Stimulated activated effector memory CD8-positive, alpha-beta T cell treated with anti-CD3 and anti-CD28 coated beads, Interleukin-12 subunit alpha, Interleukin-12 subunit beta, amount 100 ng/mL, for 72 hours (primary cell): ENCODE data around the gene CCDC68.
"Not testable (repeated sequence)": the region's sequence is repeated elsewhere in the genome, so short reads cannot be mapped to it uniquely, and the experiment has no call there.

Experiments used
- ATAC-seq: fragments of 150-1000 bp; cut with Tn5 transposase; 2 replicates; pipeline ENCODE4 v1.10.0; 2021
- DNase-seq, 2 donors: peaks; one replicate each; pipeline ENCODE4 v3.0.0; 2021 to 2022; ENCODE audit warnings: low spot score in 2 of 2
- H3K27ac Mint-ChIP-seq: one replicate; pipeline ENCODE4 v1.8.0; 2022; ENCODE audit warnings: mild to moderate bottlenecking, mixed read lengths
- H3K36me3 Mint-ChIP-seq: one replicate; pipeline ENCODE4 v1.8.0; 2022; ENCODE audit warnings: mild to moderate bottlenecking, mixed read lengths
- H3K4me1 Mint-ChIP-seq: one replicate; pipeline ENCODE4 v1.8.0; 2022; ENCODE audit warnings: mixed read lengths
- H3K4me3 Mint-ChIP-seq: one replicate; pipeline ENCODE4 v1.8.0; 2022; ENCODE audit warnings: mild to moderate bottlenecking, mixed read lengths
- H3K9me3 Mint-ChIP-seq: one replicate; pipeline ENCODE4 v1.8.0; 2022; ENCODE audit warnings: mixed read lengths

The CCDC68 gene

GRCh38 chr18:54968807-54969206, 9.5 kb upstream of the CCDC68 start:
- no peaks in the 10 kb centered on the region for H3K36me3 Mint-ChIP-seq
- no peak for DNase-seq
- H3K4me1 Mint-ChIP-seq, result no peaks in the 10 kb centered on the region
- H3K9me3 Mint-ChIP-seq, result no peaks in the 10 kb centered on the region
- H3K27ac Mint-ChIP-seq, result no peak overlapping the region
- ATAC-seq, result no peak
- no peak overlapping the region for H3K4me3 Mint-ChIP-seq

GRCh38 chr18:54968237-54968636, 9.0 kb upstream of the CCDC68 start:
- not testable (repeated sequence) for H3K36me3 Mint-ChIP-seq, H3K9me3 Mint-ChIP-seq, ATAC-seq, DNase-seq, H3K4me3 Mint-ChIP-seq, H3K4me1 Mint-ChIP-seq, H3K27ac Mint-ChIP-seq

- Mint-ChIP-seq H3K27ac (no peak overlapping the region), H3K4me3 (no peak overlapping the region), H3K36me3 (no peaks in the 10 kb centered on the region), H3K9me3 (no peaks in the 10 kb centered on the region), H3K4me1 (no peaks in the 10 kb centered on the region)
- ATAC-seq (no peak), DNase-seq (no peak)
Observed at GRCh38 chr18:54967786-54968185, 8.5 kb upstream of the CCDC68 start.

GRCh38 chr18:54964741-54965140, 5.5 kb upstream of the CCDC68 start:
- Mint-ChIP-seq H3K27ac (no peak overlapping the region), H3K4me3 (no peak overlapping the region), H3K36me3 (no peaks in the 10 kb centered on the region), H3K4me1 (no peaks in the 10 kb centered on the region), H3K9me3 (no peaks in the 10 kb centered on the region)
- ATAC-seq (no peak), DNase-seq (no peak)

GRCh38 chr18:54962919-54963645, 3.8 kb upstream of the CCDC68 start:
- no peak for ATAC-seq
- no peaks in the 10 kb centered on the region for H3K36me3 Mint-ChIP-seq
- H3K4me1 Mint-ChIP-seq, result peaks cover 5% of the 10 kb centered on the region
- no peaks in the 10 kb centered on the region for H3K9me3 Mint-ChIP-seq
- H3K27ac Mint-ChIP-seq, result no peak overlapping the region
- no peak for DNase-seq
- no peak overlapping the region for H3K4me3 Mint-ChIP-seq

GRCh38 chr18:54961868-54962267, 2.6 kb upstream of the CCDC68 start:
- no peak for DNase-seq
- no peaks in the 10 kb centered on the region for H3K9me3 Mint-ChIP-seq
- no peak overlapping the region for H3K27ac Mint-ChIP-seq
- peaks cover 5% of the 10 kb centered on the region for H3K4me1 Mint-ChIP-seq
- H3K4me3 Mint-ChIP-seq, result no peak overlapping the region
- no peaks in the 10 kb centered on the region for H3K36me3 Mint-ChIP-seq
- no peak for ATAC-seq

- Mint-ChIP-seq H3K36me3 (no peaks in the 10 kb centered on the region), H3K4me1 (peaks cover 5% of the 10 kb centered on the region), H3K9me3 (no peaks in the 10 kb centered on the region), H3K27ac (no peak overlapping the region), H3K4me3 (no peak overlapping the region)
- no peak for ATAC-seq
- no peak for DNase-seq
Observed at GRCh38 chr18:54961016-54961423, 1.8 kb upstream of the CCDC68 start.

GRCh38 chr18:54960197-54960596, 936 bp upstream of the CCDC68 start:
- Mint-ChIP-seq H3K9me3 (no peaks in the 10 kb centered on the region), H3K4me3 (no peak overlapping the region), H3K4me1 (peaks cover 5% of the 10 kb centered on the region), H3K27ac (no peak overlapping the region), H3K36me3 (no peaks in the 10 kb centered on the region)
- DNase-seq (no peak), ATAC-seq (no peak)

GRCh38 chr18:54957996-54958395, 1.3 kb downstream of the CCDC68 start:
- Mint-ChIP-seq H3K36me3 (no peaks in the 10 kb centered on the region), H3K4me1 (peaks cover 5% of the 10 kb centered on the region), H3K9me3 (no peaks in the 10 kb centered on the region), H3K27ac (no peak overlapping the region), H3K4me3 (no peak overlapping the region)
- ATAC-seq (no peak), DNase-seq (no peak)

GRCh38 chr18:54957296-54957832, 1.9 kb downstream of the CCDC68 start:
- Mint-ChIP-seq H3K4me3 (no peak overlapping the region), H3K4me1 (peaks cover 5% of the 10 kb centered on the region), H3K9me3 (no peaks in the 10 kb centered on the region), H3K36me3 (no peaks in the 10 kb centered on the region), H3K27ac (no peak overlapping the region)
- ATAC-seq (no peak), DNase-seq (no peak)

GRCh38 chr18:54956506-54956905, 2.8 kb downstream of the CCDC68 start:
- peaks cover 5% of the 10 kb centered on the region for H3K4me1 Mint-ChIP-seq
- H3K36me3 Mint-ChIP-seq, result no peaks in the 10 kb centered on the region
- no peak for DNase-seq
- no peak for ATAC-seq
- H3K27ac Mint-ChIP-seq, result no peak overlapping the region
- H3K4me3 Mint-ChIP-seq, result no peak overlapping the region
- no peaks in the 10 kb centered on the region for H3K9me3 Mint-ChIP-seq

- no peak overlapping the region for H3K4me3 Mint-ChIP-seq
- DNase-seq, result no peak
- H3K9me3 Mint-ChIP-seq, result no peaks in the 10 kb centered on the region
- H3K27ac Mint-ChIP-seq, result no peak overlapping the region
- peaks cover 5% of the 10 kb centered on the region for H3K4me1 Mint-ChIP-seq
- ATAC-seq, result no peak
- H3K36me3 Mint-ChIP-seq, result no peaks in the 10 kb centered on the region
Observed at GRCh38 chr18:54952026-54952425, 7.2 kb downstream of the CCDC68 start.

GRCh38 chr18:54950221-54950620, 9.0 kb downstream of the CCDC68 start:
- no peak for ATAC-seq
- no peaks in the 10 kb centered on the region for H3K9me3 Mint-ChIP-seq
- no peak for DNase-seq
- no peaks in the 10 kb centered on the region for H3K36me3 Mint-ChIP-seq
- H3K4me3 Mint-ChIP-seq, result no peak overlapping the region
- H3K27ac Mint-ChIP-seq, result no peak overlapping the region
- H3K4me1 Mint-ChIP-seq, result peaks cover 11% of the 10 kb centered on the region

- ATAC-seq, result no peak
- DNase-seq, result no peak
- H3K36me3 Mint-ChIP-seq, result no peaks in the 10 kb centered on the region
- no peaks in the 10 kb centered on the region for H3K9me3 Mint-ChIP-seq
- H3K4me1 Mint-ChIP-seq, result peaks cover 11% of the 10 kb centered on the region
- H3K4me3 Mint-ChIP-seq, result no peak overlapping the region
- no peak overlapping the region for H3K27ac Mint-ChIP-seq
Observed at GRCh38 chr18:54949588-54949987, 9.7 kb downstream of the CCDC68 start.

GRCh38 chr18:54948350-54948837, 10.9 kb downstream of the CCDC68 start:
- H3K4me1 Mint-ChIP-seq, result peaks cover 11% of the 10 kb centered on the region
- no peak overlapping the region for H3K4me3 Mint-ChIP-seq
- no peak for DNase-seq
- H3K27ac Mint-ChIP-seq, result no peak overlapping the region
- no peaks in the 10 kb centered on the region for H3K36me3 Mint-ChIP-seq
- H3K9me3 Mint-ChIP-seq, result no peaks in the 10 kb centered on the region
- ATAC-seq, result no peak

GRCh38 chr18:54947091-54947490, 12.2 kb downstream of the CCDC68 start:
- Mint-ChIP-seq H3K36me3 (no peaks in the 10 kb centered on the region), H3K4me1 (peaks cover 11% of the 10 kb centered on the region), H3K27ac (no peak overlapping the region), H3K4me3 (no peak overlapping the region), H3K9me3 (no peaks in the 10 kb centered on the region)
- ATAC-seq (no peak), DNase-seq (no peak)
